Heart right ventricle (tissue), 16 donors: ENCODE data around the gene PACSIN2. TPM values are rescaled to one million over a fixed set of nuclear protein-coding genes. Genes with fewer than 3 reads are reported as not detected.

ENCODE experiments used
- ATAC-seq, 8 donors: fragments of 200-7000 bp; cut with Tn5 transposase; one replicate each; pipeline ENCODE4 v1.9.1; 2020; ENCODE audit warnings: mild to moderate bottlenecking in 8 of 8, moderate library complexity in 8 of 8, moderate number of reproducible peaks in 1 of 8
- DNase-seq, 2 donors: peaks; one replicate each; pipeline ENCODE4 v3.0.0-alpha.2; 2020
- H3K27ac ChIP-seq, 10 donors: fragments of 200-600 bp; sonication (generic) in 2 of 10; one replicate each; pipeline versions ENCODE4 v1.5.0 to v1.8.0; 2020 to 2022; ENCODE audit warnings: mild to moderate bottlenecking in 3 of 10
- H3K27me3 ChIP-seq, 7 donors: fragments of 200-600 bp; one replicate each; pipeline ENCODE4 v1.8.0; 2021 to 2022; ENCODE audit warnings: mild to moderate bottlenecking in 2 of 7
- H3K36me3 ChIP-seq, 9 donors: fragments of 200-600 bp; sonication (generic) in 1 of 9; one replicate each; pipeline versions ENCODE4 v1.5.0 to v1.8.0; 2020 to 2022; ENCODE audit warnings: mild to moderate bottlenecking in 2 of 9
- H3K4me1 ChIP-seq, 9 donors: fragments of 200-600 bp; sonication (generic) in 1 of 9; one replicate each; pipeline versions ENCODE4 v1.5.0 to v1.8.0; 2020 to 2022; ENCODE audit warnings: mild to moderate bottlenecking in 4 of 9
- H3K4me3 ChIP-seq, 10 donors: fragments of 200-600 bp; sonication (generic) in 2 of 10; one replicate each; pipeline versions ENCODE4 v1.5.0 to v1.8.0; 2020 to 2022; ENCODE audit warnings: mild to moderate bottlenecking in 7 of 10, moderate library complexity in 2 of 10
- H3K9me3 ChIP-seq, 11 donors: fragments of 200-600 bp in 10 of 11; sonication (generic) in 2 of 11; one replicate each; pipeline versions ENCODE4 v1.5.0 to v1.8.0; 2013 to 2022; ENCODE audit warnings: mild to moderate bottlenecking in 2 of 11, control low read depth in 1 of 11, moderate library complexity in 1 of 11
- CTCF ChIP-seq, 9 donors: fragments of 200-600 bp; sonication (generic) in 2 of 9; IDR thresholded peaks; one replicate each; pipeline versions ENCODE4 v1.5.0 to v1.8.0; 2021 to 2022; ENCODE audit warnings: antibody characterized with exemption in 9 of 9, mild to moderate bottlenecking in 5 of 9, moderate library complexity in 1 of 9
- WGBS, 2 donors: extraction: QIAGEN DNeasy Blood & Tissue Kit; methylation state at CpG; one replicate each; pipeline ENCODE4 v1.1.7; 2013; ENCODE audit warnings: inconsistent platforms in 1 of 2; 5-methylcytosine and 5-hydroxymethylcytosine counted together
- intact Hi-C, 10 donors: fragments of 100-400 bp; cut with DNase I; formaldehyde crosslinking; loops; one replicate each; pipeline versions ENCODE4 v1.11.1 to v1.14.2; 2022
- polyA plus RNA-seq, 2 donors: library from polyadenylated mRNA; stranded (reverse); fragments of 200-250 nt; gene quantifications; one replicate each; pipeline ENCODE4 v1.2.3, GENCODE V29; 2013
- total RNA-seq, 10 donors: library from RNA; stranded (reverse); fragmentation: NEBNext Ultra II Directional in 3 of 10; extraction: Animal tissue kit (Norgen Biotek cat#: 25700) in 3 of 10; gene quantifications; one replicate each; pipeline versions ENCODE4 v1.2.1 to v1.2.4, GENCODE V29; 2021 to 2023
- donor health status: Arrhythmogenic right ventricular cardiomyopathy.
- donor health status: ischemic (EF 13 %, LVEDD 7.1; RV severe dilation, severe dysfunction).
- donor health status: healthy with polysubstance abuse.
- donor health status: DM: no; HTN: yes; CAD: no.
- donor health status: DM: no; HTN: no; CAD: no.
- donor health status: ischemic (EF 25% LVEDD 6.9; RV normal size, moderate dysfunction).
- donor health status: ischemic (EF 25% LVEDD 5.7; RV mildly dilated, moderate dysfunction).
- donor health status: healthy.
- donor health status: DM: yes; HTN: yes; CAD: no.
- donor health status: Ischemic cardiomyopathy.
- donor health status: ischemic (EF 35%, LVEDD 5.7; RV mildly dilated, moderate dysfunction).
- donor health status: nonischemic (EF 11% LVEDD 7.7; RV severe dilation, severe dysfunction).
- donor health status: DM: yes; HTN: yes; CAD: no.
- donor health status: PGD.
- donor health status: ischemic (EF 29% LVEDD 5.4; RV normal size, mild dysfunction).
- donor health status: nonischemic (EF 23%, LVEDD 6.1; RV moderate dilation, normal function).

PACSIN2 gene
- total and polyA plus RNA-seq, 12 donors = 24.3 to 69.7 (median 57.0) TPM

GRCh38 chr22:42893371-42894150 is 121.4 kb downstream of the PACSIN2 start:
- Histone ChIP-seq H3K36me3 (peaks cover 0 to 45% (median 13%) of the 10 kb centered on the region in 9 donors), H3K4me1 (peaks cover 15 to 96% (median 70%) of the 10 kb centered on the region in 9 donors), H3K9me3 (no peaks in the 10 kb centered on the region), H3K4me3 (no peak overlapping the region), H3K27ac (peak overlapping the region in 8 of 10 donors; percentile 53 to 91 (median 74)), H3K27me3 (no peaks in the 10 kb centered on the region)
- ATAC-seq (peak in 1 of 8 donors; percentile 12), DNase-seq (no peak)
- TF ChIP-seq CTCF (IDR thresholded peaks at IDR 0.05) = no peak
- WGBS, 2 donors = 83 to 87% methylated on average over 25 of the region's 25 CpGs
- intact Hi-C loops = no loop called here

GRCh38 chr22:42892571-42893316 is 122.2 kb downstream of the PACSIN2 start:
- no peaks in the 10 kb centered on the region for H3K27me3 ChIP-seq
- H3K36me3 ChIP-seq = peaks cover 0 to 51% (median 18%) of the 10 kb centered on the region in 9 donors
- 52 to 61% methylated on average over 10 of the region's 10 CpGs for WGBS, 2 donors
- ATAC-seq (peak; percentile 34 to 72 (median 63)), DNase-seq (no peak)
- intact Hi-C loops = no loop called here
- no peak overlapping the region for H3K4me3 ChIP-seq
- no peak for TF ChIP-seq CTCF (IDR thresholded peaks at IDR 0.05)
- H3K9me3 ChIP-seq = no peaks in the 10 kb centered on the region
- H3K4me1 ChIP-seq = peaks cover 12 to 94% (median 64%) of the 10 kb centered on the region in 9 donors
- H3K27ac ChIP-seq = peak overlapping the region in 9 of 10 donors; percentile 53 to 91 (median 71)

DNA sequence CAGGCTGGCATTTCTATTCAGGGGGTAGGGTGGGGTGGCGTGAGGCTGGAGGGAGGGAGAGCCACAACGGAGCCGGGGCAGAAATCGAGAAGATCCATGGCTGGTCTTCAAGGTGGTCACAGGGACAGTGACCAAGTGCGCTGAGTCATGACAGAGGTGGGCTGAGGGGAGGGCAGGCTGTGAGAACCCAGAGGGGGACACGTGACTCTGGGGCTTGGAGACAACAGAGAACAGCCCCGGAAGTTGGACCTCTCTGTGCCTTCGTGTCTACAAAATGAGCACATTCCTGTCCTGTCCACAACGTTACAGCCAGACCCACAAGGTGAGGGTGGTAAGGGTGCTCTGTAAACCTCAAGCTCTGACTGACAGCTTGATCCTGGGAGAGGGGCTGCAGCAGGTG is 122.8 kb downstream of the PACSIN2 start:
- Histone ChIP-seq H3K9me3 (no peaks in the 10 kb centered on the region), H3K36me3 (peaks cover 0 to 57% (median 18%) of the 10 kb centered on the region in 9 donors), H3K27me3 (no peaks in the 10 kb centered on the region), H3K27ac (peak overlapping the region in 9 of 10 donors; percentile 53 to 91 (median 71)), H3K4me1 (peaks cover 12 to 88% (median 59%) of the 10 kb centered on the region in 9 donors), H3K4me3 (no peak overlapping the region)
- WGBS, 2 donors = 52 to 61% methylated on average over 9 of the region's 9 CpGs
- intact Hi-C loops = no loop called here
- TF ChIP-seq CTCF (IDR thresholded peaks at IDR 0.05) = no peak
- peak in 5 of 8 donors; percentile 4 to 24 (median 13) for ATAC-seq
- no peak for DNase-seq

GRCh38 chr22:42891696-42892095 is 123.3 kb downstream of the PACSIN2 start:
- TF ChIP-seq CTCF (IDR thresholded peaks at IDR 0.05) = no peak
- DNase-seq (no peak), ATAC-seq (peak in 3 of 8 donors; percentile 4 to 29 (median 24))
- Histone ChIP-seq H3K36me3 (peaks cover 0 to 62% (median 18%) of the 10 kb centered on the region in 9 donors), H3K27ac (peak overlapping the region in 9 of 10 donors; percentile 5 to 91 (median 71)), H3K4me3 (no peak overlapping the region), H3K4me1 (peaks cover 12 to 83% (median 57%) of the 10 kb centered on the region in 9 donors), H3K27me3 (no peaks in the 10 kb centered on the region), H3K9me3 (no peaks in the 10 kb centered on the region)
- WGBS, 2 donors = 83 to 91% methylated on average over 3 of the region's 3 CpGs
- intact Hi-C loops = no loop called here
